Measurements from ENCODE around the gene CDHR5.

- TF ChIP-seq CTCF (IDR thresholded peaks at IDR 0.05), result no peak
- TF ChIP-seq POLR2A (IDR thresholded peaks at IDR 0.05), result no peak
These were observed 11.3 kb upstream of the CDHR5 start for GRCh38 chr11:635945-636510.
